GM12801 (cell line): Measurements from ENCODE around the gene PTPN7.

Source experiments
- TF ChIP-seq, protein P1 (sequence below): IDR thresholded peaks from one replicate; pipeline ENCODE4 v1.5.1; 2011; ENCODE audit warnings: control low read depth; ENCODE audit not compliant: insufficient read length; ENCODE audit errors: extremely low read depth

PTPN7 gene

DNA sequence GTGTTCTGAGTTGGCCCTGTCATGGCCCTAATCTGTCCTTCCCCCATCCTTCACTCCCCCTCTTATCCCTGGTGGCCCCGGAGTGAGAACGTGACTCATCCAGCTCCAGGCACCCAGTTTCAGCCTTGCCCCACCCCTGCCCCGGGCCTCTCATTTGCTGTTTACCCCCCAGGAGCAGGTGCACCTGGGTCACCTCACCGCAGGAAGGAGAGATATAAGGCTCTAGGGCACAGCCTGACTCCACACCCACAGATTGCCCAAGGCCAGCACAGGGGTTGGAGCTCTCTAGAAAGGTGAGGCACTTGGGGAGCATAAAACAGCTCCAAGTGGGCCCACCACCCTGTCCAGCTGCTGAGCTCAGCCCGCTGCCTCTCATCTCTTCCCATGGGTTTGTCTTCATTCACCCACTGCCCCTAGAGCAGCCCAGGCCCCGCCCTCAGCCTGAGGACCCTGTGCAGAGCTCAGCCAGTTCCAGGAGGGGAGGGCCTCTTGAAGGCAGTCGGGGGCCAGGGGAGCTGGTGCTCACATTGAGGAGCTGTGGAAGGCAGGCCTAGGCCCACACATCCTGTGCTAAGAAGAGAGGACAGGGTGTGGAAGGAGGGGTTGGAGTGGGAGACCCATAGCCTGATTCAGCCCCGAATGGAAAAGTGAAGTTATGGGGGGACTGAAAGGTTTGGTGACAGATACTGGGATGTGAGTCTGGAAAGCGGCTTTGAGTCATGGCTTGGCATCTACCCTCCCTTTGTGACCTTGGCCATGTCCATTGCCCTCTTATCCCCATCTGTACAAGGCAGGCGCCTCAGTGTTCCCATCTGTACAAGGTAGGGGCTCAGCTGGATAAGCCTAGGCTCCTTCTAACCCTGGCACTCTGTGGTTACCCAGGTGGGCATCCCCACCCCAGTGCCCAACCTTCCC, 53.8 kb downstream of the PTPN7 start:
- TF ChIP-seq, protein P1, sequence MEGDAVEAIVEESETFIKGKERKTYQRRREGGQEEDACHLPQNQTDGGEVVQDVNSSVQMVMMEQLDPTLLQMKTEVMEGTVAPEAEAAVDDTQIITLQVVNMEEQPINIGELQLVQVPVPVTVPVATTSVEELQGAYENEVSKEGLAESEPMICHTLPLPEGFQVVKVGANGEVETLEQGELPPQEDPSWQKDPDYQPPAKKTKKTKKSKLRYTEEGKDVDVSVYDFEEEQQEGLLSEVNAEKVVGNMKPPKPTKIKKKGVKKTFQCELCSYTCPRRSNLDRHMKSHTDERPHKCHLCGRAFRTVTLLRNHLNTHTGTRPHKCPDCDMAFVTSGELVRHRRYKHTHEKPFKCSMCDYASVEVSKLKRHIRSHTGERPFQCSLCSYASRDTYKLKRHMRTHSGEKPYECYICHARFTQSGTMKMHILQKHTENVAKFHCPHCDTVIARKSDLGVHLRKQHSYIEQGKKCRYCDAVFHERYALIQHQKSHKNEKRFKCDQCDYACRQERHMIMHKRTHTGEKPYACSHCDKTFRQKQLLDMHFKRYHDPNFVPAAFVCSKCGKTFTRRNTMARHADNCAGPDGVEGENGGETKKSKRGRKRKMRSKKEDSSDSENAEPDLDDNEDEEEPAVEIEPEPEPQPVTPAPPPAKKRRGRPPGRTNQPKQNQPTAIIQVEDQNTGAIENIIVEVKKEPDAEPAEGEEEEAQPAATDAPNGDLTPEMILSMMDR = no peak

DNA sequence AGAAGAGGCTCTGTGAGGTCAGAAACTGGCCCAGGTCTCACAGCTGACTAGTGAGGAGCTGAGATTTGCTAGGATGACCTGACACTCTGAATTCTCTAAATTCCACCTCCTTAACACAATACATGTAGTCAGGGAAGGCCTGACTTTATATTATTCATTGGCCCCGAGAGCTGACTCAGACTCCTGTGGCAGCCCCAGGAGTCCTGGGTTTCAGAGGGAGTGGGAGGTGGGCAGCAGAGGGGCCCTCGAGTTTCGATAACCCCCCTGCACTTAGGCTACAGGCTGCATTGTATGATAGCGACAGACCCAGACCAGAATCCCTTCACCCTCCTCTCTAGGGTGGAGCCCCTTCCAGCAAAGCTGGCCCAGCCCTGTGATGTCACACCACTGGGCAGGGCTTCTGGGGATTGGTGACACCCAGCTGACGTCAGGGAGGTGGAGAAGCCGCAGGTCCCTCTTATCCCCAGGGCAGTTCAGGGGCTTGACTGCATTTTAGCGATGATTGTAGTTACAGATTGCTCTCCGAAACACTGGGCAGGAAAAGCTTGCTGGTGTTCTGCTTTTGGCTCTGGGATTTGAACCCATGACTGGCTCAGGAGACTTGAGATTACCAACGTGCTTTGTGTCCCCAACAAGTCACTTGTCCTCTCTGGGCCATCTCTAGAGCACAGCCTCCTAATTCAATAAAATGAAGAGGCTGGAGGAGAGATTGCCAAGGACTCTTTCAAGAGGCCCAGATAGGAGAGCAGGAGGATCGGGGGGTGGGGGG, 54.6 kb downstream of the PTPN7 start:
- TF ChIP-seq, protein P1 = no peak

DNA sequence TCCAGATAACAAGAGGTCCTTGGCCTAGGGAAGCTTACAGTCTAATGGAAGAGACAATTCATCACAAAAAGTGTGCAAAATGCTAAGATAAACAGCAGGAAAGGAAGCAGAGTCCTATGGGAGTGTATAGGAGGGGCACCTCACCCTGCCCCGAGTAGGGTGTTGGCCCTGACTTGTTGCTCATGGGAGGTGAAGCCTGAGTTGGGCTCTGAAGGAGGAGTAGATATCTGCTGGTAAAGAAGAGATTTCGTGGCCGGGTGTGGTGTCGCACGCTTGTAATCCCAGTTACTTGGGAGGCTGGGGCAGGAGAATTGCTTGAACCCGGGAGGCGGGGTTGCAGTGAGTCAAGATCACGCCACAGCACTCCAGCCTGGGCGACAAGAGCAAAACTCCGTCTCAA, 56.3 kb downstream of the PTPN7 start:
- TF ChIP-seq, protein P1 = no peak

DNA sequence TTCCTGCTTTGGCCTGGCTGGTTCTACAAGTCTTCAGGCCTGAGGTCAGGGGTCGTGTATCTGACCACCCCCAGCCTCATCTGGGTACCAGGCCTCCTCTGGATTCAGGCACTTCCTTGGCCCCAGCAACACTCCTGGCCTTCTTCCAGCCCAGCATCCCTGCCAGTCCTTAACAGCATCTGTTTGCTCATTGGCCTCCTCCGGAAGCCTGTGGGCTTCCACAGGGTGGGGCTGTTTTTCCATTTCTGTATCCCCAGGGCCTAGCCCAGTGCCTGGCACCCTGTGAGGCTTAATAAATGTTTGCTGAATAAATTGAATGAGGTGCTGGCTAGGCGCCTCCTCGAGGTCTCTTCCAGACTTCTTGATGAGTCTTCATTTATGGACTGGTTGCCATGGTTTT, 59.2 kb downstream of the PTPN7 start:
- TF ChIP-seq, protein P1 = no peak
